Hematopoietic multipotent progenitor cell treated with erythropoietin and hydrocortisone succinate and interleukin-3 and kit ligand, for 6 days (in vitro differentiated cells): ENCODE measurements around the gene ARL5A.
A peak's percentile ranks its signal among the peaks of the same experiment; 100 is the strongest.

Source experiments
- DNase-seq: peaks from one replicate; pipeline ENCODE4 v3.0.0-alpha.2; 2015

Gene ARL5A

GRCh38 chr2:151792589-151792988 lies 35.6 kb downstream of the ARL5A start:
- peak; percentile 45 for DNase-seq

GRCh38 chr2:151791545-151791944 lies 36.7 kb downstream of the ARL5A start:
- DNase-seq, result no peak

GRCh38 chr2:151790689-151791088 lies 37.5 kb downstream of the ARL5A start:
- no peak for DNase-seq

- DNase-seq, result peak; percentile 74
Measured at GRCh38 chr2:151789055-151789834, 39.0 kb downstream of the ARL5A start.

DNA sequence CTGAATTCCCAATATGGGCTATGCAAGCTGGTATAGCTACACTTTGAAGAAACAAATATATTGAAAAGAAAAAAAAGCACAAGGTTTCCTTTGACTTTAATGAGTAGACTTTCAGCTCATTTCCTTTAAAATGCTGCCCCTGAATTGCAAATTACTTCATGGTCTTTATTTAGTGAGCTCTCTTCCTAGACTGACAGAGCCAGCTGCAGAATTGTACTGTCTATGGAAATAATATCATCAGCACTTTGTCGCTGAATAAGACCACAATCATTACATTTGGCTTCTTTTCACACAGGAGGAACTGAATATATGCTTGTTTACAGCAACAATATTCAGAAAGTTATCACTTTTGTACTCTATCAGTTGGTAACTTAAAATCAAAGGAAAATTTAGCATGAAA lies 41.7 kb downstream of the ARL5A start:
- no peak for DNase-seq

DNA sequence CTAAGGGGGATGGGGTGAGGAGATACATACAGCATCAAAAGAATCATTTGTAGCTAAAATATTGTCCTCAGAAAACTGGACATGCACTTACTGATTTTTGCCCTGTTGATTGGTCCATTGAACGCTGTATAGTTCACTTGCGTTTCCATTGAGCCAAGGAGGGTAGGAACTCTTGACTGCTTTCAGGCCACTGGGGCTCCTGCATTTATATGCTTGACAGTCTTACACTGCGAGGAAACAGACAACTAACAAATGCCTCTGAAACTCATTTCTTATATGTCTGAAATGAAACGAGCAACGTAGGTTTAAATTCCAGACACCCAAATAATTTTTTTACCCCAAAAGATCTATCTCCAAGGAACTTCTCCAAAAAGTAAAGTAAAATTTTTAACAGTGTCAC lies 42.1 kb downstream of the ARL5A start:
- DNase-seq, result no peak

GRCh38 chr2:151783133-151783520 lies 45.1 kb downstream of the ARL5A start:
- no peak for DNase-seq

DNA sequence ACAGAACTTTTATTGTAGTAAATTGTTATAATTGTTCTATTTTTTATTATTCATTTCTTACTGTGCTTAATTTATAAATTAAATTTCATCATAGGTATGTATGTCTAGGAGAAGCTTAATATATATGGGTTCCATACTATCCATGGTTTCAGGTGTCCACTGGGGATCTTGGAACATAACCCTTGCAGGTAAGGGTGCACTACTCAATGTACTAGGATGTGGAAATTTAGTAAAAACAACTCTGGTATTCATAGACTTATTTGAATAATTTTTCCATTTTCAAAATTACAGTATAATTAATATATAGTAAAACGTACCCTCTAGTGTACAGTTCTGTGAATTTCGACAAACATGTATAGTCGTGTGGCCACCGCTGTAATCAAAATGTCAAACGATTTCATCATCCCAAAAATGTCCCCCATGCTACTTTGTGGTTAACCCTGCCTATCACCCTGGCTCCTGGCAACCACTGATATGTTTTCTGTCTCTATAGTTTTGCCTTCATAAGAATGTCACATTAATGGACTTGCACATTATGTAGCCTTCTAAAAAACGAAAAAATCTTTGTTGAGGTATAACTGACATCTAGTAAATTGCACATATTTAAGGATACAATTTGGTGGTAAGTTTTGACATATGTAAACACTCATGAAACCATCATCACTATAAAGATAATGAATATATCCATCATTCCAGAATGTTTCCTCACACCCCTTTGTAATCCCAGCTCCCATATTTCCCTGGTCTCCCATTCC lies 45.7 kb downstream of the ARL5A start:
- DNase-seq, result peak; percentile 93

DNA sequence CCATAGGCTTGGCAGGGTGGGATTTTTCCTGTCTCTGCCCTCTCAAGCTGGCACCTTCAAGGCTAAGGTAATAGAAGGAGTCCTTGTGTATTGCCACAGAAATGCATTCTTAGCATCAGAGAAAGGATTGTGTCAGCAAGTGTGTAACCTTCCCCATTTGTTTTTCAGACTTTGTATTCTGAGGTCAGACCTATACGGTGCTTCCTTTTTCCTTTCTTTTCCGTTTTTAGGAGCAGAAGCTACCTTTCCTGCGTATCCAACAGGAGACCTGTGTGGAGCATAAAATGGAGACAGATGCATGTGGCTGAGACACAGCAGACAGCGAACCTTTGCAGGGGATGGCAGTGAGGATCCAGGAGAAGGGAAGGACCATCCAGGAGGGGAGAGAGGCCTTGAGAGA lies 46.6 kb downstream of the ARL5A start:
- no peak for DNase-seq

- no peak for DNase-seq
Measured at GRCh38 chr2:151780938-151781337, 47.3 kb downstream of the ARL5A start.

DNA sequence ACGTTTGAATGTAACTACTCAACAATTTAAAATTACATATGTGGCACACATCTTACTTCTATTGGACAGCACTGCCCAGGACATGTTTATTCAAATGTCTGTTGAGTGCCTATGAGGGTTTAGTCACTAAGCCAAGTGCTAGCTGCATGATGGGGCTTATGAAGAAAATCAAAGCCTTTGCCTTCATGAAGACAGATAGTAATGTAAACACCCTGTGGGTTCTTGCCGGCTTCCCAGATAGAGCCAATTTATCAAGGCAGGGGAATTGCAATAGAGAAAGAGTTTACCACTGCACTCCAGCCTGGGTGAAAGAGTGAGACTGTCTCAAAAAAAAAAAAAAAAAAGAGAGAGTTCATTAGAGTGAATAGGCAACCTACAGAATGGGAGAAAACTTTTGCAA lies 50.3 kb downstream of the ARL5A start:
- DNase-seq, result no peak

- peak; percentile 56 for DNase-seq
Measured at GRCh38 chr2:151777487-151777886, 50.7 kb downstream of the ARL5A start.

DNA sequence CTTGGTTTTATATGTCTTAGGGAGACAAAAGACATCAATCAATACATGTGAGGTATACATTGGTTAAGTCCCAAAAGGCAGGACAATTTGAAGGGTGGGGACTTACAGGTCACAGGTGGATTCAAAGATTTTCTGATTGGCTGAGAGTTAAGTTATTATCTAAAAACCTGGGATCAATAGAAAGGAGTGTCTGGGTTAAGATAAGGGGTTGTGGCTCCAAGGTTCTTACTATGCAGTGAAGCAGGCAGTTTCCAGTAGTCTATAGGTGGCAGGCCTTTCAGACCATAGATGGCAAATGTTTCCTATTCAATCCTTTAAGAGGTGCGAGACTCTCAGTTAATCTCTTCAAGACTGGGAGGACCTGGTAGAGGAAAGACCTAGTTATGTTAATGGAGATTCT lies 51.9 kb downstream of the ARL5A start:
- DNase-seq, result peak; percentile 48

GRCh38 chr2:151775057-151775740 lies 53.0 kb downstream of the ARL5A start:
- DNase-seq, result peak; percentile 86

DNA sequence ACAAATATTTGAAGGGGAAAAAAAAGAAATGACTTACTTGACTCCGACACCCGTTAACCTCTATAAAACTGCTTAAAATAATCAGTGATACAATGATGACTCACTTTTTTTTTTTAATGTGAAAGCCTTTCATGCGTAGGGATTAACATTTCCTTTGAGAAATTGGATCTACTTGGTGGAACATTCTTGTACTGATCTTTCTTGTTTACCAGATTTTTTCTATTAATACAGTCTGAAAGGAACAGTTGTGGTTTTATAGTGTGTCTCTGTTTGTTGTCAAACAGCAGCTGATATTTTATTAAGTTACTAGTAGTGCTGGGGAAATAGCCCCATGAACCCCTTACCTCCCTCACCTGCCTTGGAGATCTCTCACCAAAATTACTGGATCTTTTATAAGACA lies 53.7 kb downstream of the ARL5A start:
- no peak for DNase-seq

DNA sequence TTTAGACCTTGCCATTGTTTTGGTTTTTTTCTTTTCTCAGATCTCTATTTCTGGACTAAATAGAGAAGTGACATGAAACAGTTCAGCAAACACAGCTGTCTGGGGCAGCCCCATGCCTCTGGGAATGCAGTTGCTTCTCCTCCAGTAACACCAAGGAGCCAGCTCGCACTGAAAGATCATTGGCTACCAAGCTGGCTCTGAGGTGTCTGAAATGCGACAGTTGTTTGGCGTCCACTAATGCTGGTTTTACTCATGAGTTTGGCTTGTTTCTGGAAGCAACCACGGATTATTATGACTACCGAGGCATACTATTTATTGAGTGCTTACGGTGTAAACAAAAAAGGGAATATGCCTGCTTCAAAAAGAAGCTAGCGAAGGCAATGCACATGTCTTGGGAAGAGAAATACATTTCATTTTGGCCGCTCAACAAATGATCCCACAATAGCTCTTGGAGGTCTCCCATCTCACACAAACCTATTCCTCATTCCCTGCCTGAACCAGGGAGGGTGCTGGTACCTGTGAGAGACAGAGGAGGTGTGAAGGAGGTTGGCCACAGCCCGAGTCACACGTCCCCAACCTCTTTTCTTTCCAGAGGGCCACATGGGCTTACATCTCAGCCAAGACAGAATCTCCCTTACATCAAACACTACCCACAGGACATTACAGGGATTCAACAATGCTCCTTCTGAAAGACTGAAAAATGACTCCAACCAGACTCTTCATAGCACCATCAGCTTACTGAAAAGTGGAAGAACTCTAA lies 56.4 kb downstream of the ARL5A start:
- DNase-seq, result no peak

DNA sequence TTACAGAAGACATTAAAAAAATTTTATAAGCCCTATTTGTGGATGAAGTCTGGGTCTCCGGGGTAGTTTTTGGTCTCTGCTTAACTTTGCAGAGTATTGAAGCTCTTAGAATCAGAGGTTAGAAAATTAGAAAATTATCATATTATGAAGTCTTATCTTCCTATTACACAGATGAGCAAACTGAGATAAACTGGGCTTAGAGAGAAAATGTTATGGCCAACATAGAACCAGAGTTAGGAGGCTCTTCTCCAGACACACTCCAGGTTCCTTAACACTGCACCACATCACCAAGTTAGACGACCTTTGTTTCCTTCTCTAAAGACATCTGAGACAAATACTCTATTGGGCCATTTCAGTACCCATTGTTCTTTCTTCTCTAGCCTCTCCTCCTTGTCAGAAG lies 57.2 kb downstream of the ARL5A start:
- DNase-seq, result no peak

DNA sequence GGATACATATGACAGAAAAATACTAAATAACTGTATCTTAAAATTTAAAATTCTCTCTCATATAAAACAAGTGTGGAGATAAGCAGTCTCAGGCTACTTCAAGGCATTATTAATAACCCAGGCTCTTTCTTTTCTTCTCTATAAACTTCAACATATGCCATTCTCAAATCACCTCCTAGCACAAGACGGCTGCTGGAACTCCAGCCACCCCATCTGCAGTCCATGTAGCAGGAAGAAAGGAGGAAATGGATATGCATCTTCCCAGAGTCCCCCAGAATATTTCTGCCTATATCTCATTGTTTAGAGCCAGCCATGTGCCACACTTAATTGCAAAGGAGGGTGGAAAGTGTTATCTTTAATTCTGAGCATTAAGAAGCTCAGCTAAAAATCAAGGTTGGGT lies 58.6 kb downstream of the ARL5A start:
- DNase-seq, result no peak

- DNase-seq, result no peak
Measured at GRCh38 chr2:151767536-151767935, 60.7 kb downstream of the ARL5A start.

- no peak for DNase-seq
Measured at GRCh38 chr2:151766437-151767153, 61.6 kb downstream of the ARL5A start.

DNA sequence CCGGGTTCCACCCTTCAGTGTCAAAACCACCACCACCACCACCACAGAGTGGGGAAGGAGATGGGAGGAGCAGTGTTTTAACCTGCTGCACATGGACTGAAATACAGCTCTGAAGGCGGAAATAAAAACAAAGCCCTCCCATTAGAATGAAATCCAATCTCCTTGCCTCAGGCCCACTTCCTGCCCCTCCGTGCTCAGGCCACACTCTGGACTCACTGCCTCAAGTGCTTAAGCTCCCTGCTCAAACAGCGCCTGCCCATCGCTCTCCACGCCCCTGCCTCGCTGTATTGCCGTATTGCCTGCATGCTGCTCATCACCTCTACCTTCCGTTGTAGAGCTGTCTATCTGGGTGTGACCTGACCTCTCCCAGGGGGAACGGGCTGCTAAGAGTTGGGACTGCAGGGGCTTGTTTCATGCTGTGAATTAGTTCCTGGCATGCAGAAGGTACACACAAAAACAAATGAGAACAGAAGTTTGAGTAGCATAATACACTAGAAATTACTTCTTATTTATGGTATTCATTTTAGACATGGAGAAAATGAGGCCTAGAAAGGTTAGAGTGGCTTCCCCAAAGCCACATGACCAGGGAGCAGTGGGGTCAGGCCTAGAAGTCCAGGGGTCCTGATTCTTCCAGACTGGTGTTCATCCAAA lies 62.3 kb downstream of the ARL5A start:
- no peak for DNase-seq

- DNase-seq, result no peak
Measured at GRCh38 chr2:151762694-151763093, 65.5 kb downstream of the ARL5A start.
